ENCODE data around the gene RBM33.

The RBM33 gene

GRCh38 chr7:155806096-155806871 lies 161.8 kb downstream of the RBM33 start:
- Histone ChIP-seq H3K36me3 (ENCODE audit: low read depth) (no peaks in the 10 kb centered on the region), H3K4me1 (ENCODE audit: insufficient read depth, poor library complexity, severe bottlenecking) (no peaks in the 10 kb centered on the region), H3K27ac (ENCODE audit: poor library complexity, severe bottlenecking) (no peak overlapping the region), H3K4me3 (ENCODE audit: severe bottlenecking) (no peak overlapping the region), H3K9me3 (ENCODE audit: severe bottlenecking) (no peaks in the 10 kb centered on the region), H3K27me3 (ENCODE audit: insufficient read depth, poor library complexity, severe bottlenecking) (peaks cover 73% of the 10 kb centered on the region)
- no peak for TF ChIP-seq CTCF (IDR thresholded peaks at IDR 0.05; ENCODE audit: poor library complexity, severe bottlenecking)
- DNase-seq (ENCODE audit: low spot score) (no peak), ATAC-seq (ENCODE audit: low read depth) (no peak)

GRCh38 chr7:155807065-155807671 lies 162.7 kb downstream of the RBM33 start:
- Histone ChIP-seq H3K9me3 (ENCODE audit: severe bottlenecking) (no peaks in the 10 kb centered on the region), H3K27ac (ENCODE audit: poor library complexity, severe bottlenecking) (no peak overlapping the region), H3K4me3 (ENCODE audit: severe bottlenecking) (no peak overlapping the region), H3K36me3 (ENCODE audit: low read depth) (no peaks in the 10 kb centered on the region), H3K27me3 (ENCODE audit: insufficient read depth, poor library complexity, severe bottlenecking) (peaks cover 74% of the 10 kb centered on the region), H3K4me1 (ENCODE audit: insufficient read depth, poor library complexity, severe bottlenecking) (no peaks in the 10 kb centered on the region)
- no peak for DNase-seq (ENCODE audit: low spot score)
- TF ChIP-seq CTCF (IDR thresholded peaks at IDR 0.05; ENCODE audit: poor library complexity, severe bottlenecking) = no peak
- no peak for ATAC-seq (ENCODE audit: low read depth)

DNA sequence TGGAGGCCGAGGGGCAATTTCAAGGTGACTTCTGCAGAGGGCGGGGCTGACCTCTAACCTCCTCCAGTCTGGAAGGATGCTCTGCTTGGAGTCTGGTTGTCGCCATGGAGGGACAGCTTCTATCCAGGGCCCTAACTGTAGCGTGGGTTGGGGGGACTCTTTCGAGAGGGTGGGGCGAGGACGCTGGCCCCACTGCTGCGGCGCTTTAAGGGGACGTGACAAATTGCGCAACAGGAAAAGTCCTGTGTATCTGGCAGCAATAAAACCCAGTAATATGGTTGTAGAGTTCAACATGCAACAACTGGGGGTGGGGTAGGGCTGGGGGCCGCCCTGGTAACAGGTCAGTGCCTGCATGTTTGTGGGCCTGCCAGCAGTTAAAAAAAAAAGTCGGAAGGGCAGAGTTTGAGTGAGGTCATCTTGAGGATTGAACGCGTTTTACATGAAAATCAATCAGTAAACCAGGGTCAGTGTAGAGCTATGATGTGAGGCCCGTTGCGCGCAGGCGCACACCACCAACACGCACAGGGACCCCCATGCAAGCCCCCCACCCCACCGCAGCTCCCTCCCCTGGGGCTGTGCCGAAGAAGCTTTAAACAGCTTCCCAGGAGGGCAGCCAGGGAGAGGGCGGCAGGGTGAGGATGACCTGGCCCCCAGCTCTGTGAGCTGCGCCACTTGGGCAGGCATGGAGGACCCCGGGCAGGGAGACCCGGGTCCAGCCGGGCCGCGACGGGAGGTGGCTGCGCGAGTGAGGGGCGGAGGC lies 163.5 kb downstream of the RBM33 start:
- Histone ChIP-seq H3K9me3 (ENCODE audit: severe bottlenecking) (no peaks in the 10 kb centered on the region), H3K4me1 (ENCODE audit: insufficient read depth, poor library complexity, severe bottlenecking) (no peaks in the 10 kb centered on the region), H3K27me3 (ENCODE audit: insufficient read depth, poor library complexity, severe bottlenecking) (peaks cover 78% of the 10 kb centered on the region), H3K27ac (ENCODE audit: poor library complexity, severe bottlenecking) (no peak overlapping the region), H3K4me3 (ENCODE audit: severe bottlenecking) (no peak overlapping the region), H3K36me3 (ENCODE audit: low read depth) (no peaks in the 10 kb centered on the region)
- ATAC-seq (ENCODE audit: low read depth) (no peak), DNase-seq (ENCODE audit: low spot score) (no peak)
- no peak for TF ChIP-seq CTCF (IDR thresholded peaks at IDR 0.05; ENCODE audit: poor library complexity, severe bottlenecking)

- H3K27ac ChIP-seq (ENCODE audit: poor library complexity, severe bottlenecking) = no peak overlapping the region
- H3K27me3 ChIP-seq (ENCODE audit: insufficient read depth, poor library complexity, severe bottlenecking) = peaks cover 79% of the 10 kb centered on the region
- H3K4me1 ChIP-seq (ENCODE audit: insufficient read depth, poor library complexity, severe bottlenecking) = no peaks in the 10 kb centered on the region
- ATAC-seq (ENCODE audit: low read depth) (no peak), DNase-seq (ENCODE audit: low spot score) (no peak)
- no peaks in the 10 kb centered on the region for H3K9me3 ChIP-seq (ENCODE audit: severe bottlenecking)
- H3K4me3 ChIP-seq (ENCODE audit: severe bottlenecking) = no peak overlapping the region
- TF ChIP-seq CTCF (IDR thresholded peaks at IDR 0.05; ENCODE audit: poor library complexity, severe bottlenecking) = no peak
- H3K36me3 ChIP-seq (ENCODE audit: low read depth) = no peaks in the 10 kb centered on the region
Observed at GRCh38 chr7:155808549-155809331, 164.3 kb downstream of the RBM33 start.
